Tibial nerve (tissue), 4 donors: ENCODE data around the gene TCF4. TPM values are rescaled to one million over a fixed set of nuclear protein-coding genes. Genes with fewer than 3 reads are reported as not detected.

ENCODE experiments used
- DNase-seq, 2 donors: peaks; one replicate each; pipeline ENCODE4 v3.0.0-alpha.2; 2019; ENCODE audit warnings: low spot score in 2 of 2
- H3K27ac ChIP-seq, 4 donors: fragments of 200-600 bp; sonication (generic) in 3 of 4; one replicate each; pipeline ENCODE4 v1.5.1; 2017 to 2019; ENCODE audit warnings: mild to moderate bottlenecking in 1 of 4
- H3K27me3 ChIP-seq, 2 donors: fragments of 200-600 bp; sonication (generic) in 1 of 2; one replicate each; pipeline versions ENCODE4 v1.5.1 to v1.6.0; 2017 to 2019
- H3K36me3 ChIP-seq, 3 donors: fragments of 200-600 bp; sonication (generic); one replicate each; pipeline ENCODE4 v1.5.1; 2018 to 2019
- H3K4me1 ChIP-seq, 4 donors: fragments of 200-600 bp; sonication (generic) in 3 of 4; one replicate each; pipeline ENCODE4 v1.5.1; 2017 to 2019
- H3K4me3 ChIP-seq, 4 donors: fragments of 200-600 bp; sonication (generic) in 3 of 4; one replicate each; pipeline ENCODE4 v1.5.1; 2017 to 2019; ENCODE audit warnings: mild to moderate bottlenecking in 1 of 4, moderate library complexity in 1 of 4
- H3K9me3 ChIP-seq, 4 donors: fragments of 200-600 bp; sonication (generic) in 3 of 4; one replicate each; pipeline ENCODE4 v1.5.1; 2017 to 2019
- CTCF ChIP-seq, 5 experiments: fragments of 200-600 bp in 3 of 5; fragments of 450-650 bp in 2 of 5; sonication (generic) in 3 of 5; IDR thresholded peaks; one replicate each; pipeline ENCODE4 v1.5.1; 2016 to 2019; ENCODE audit warnings: antibody characterized with exemption in 5 of 5, mild to moderate bottlenecking in 3 of 5, moderate library complexity in 2 of 5
- EP300 ChIP-seq, 2 donors: sonication (generic); formaldehyde crosslinking; IDR thresholded peaks; one replicate each; pipeline ENCODE4 v1.6.1; 2017; ENCODE audit warnings: antibody characterized with exemption in 2 of 2, mild to moderate bottlenecking in 1 of 2
- POLR2A ChIP-seq, 2 donors: fragments of 450-650 bp; IDR thresholded peaks; one replicate each; pipeline ENCODE4 v1.6.1; 2017; ENCODE audit warnings: antibody characterized with exemption in 2 of 2, mild to moderate bottlenecking in 2 of 2, moderate library complexity in 2 of 2
- WGBS, 2 donors: methylation state at CpG; one replicate each; pipeline ENCODE4 v1.1.5; 2018; 5-methylcytosine and 5-hydroxymethylcytosine counted together
- total RNA-seq, 4 donors: library from RNA; depleted of rRNA; stranded (reverse); fragments of >200 nt; gene quantifications; one replicate each; pipeline ENCODE4 v1.1.0, GENCODE V29; 2016

The TCF4 gene
- total RNA-seq, 4 donors from 2014 or later, result 100 to 157 (median 114) TPM

DNA sequence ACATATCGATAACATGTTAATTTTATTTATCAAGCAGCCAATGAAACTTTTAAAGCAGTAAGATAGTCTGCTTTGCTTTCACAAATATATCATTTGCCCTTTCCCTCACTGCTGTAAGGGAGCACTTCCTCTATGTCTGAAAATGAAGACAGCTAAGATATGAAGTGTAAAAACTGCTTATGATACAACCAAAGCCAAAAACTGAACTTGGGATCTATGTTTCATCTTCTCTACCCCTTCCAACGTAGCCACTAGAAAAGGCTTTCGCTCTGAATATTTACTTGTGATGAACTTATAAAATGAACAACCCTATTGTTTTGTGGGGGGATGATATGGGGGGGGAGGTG, 140.3 kb downstream of the TCF4 start:
- TF ChIP-seq POLR2A (IDR thresholded peaks at IDR 0.05) (no peak), CTCF (IDR thresholded peaks at IDR 0.05) (no peak), EP300 (IDR thresholded peaks at IDR 0.05) (no peak)
- H3K27ac ChIP-seq, result no peak overlapping the region

DNA sequence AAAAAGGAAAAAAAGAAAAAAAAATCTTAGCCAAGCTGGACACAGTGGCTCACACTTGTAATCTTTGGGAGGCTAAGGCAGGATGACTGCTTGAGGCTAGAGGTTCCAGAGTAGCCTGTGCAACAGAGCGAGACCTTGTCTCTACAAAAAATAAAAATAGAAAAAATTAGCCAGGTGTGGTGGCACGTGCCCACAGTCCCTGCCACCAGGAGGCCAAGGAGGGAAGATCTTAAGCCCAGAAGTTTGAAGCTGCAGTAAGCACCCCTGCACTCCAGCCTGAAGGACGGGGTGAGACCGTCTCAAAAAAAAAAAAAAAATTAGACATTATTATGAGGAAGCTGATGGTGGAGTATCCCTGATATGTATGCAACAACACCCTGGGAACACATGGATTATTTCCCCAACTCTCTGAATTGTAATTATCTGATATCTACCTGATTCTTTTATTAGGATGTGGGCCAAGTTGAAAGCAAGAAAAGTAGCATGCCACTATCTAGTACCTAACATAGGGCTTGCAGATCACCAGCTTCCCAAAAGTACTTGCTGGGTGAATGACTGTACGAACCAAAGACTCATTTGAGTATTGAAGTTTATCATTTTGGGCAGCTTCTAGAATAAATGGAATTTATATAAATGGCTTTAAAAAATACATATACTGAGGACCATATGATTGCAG, 140.9 kb downstream of the TCF4 start:
- 88 to 94% methylated on average over 5 of the region's 5 CpGs for WGBS, 2 donors
- Histone ChIP-seq H3K4me3 (no peak overlapping the region), H3K4me1 (no peaks in the 10 kb centered on the region), H3K36me3 (no peaks in the 10 kb centered on the region), H3K27ac (no peak overlapping the region), H3K27me3 (no peaks in the 10 kb centered on the region), H3K9me3 (peaks cover 0 to 7% (median 0%) of the 10 kb centered on the region in 4 donors)
- no peak for DNase-seq
- TF ChIP-seq POLR2A (IDR thresholded peaks at IDR 0.05) (no peak), CTCF (IDR thresholded peaks at IDR 0.05) (no peak)

More for the DNA sequence above, 140.3 kb downstream of the TCF4 start:
- no peak for DNase-seq
- WGBS, 2 donors, result 77 to 86% methylated on average over 3 of the region's 3 CpGs
- Histone ChIP-seq H3K27me3 (no peaks in the 10 kb centered on the region), H3K36me3 (no peaks in the 10 kb centered on the region), H3K4me1 (no peaks in the 10 kb centered on the region), H3K4me3 (no peak overlapping the region), H3K9me3 (peaks cover 0 to 7% (median 0%) of the 10 kb centered on the region in 4 donors)

DNA sequence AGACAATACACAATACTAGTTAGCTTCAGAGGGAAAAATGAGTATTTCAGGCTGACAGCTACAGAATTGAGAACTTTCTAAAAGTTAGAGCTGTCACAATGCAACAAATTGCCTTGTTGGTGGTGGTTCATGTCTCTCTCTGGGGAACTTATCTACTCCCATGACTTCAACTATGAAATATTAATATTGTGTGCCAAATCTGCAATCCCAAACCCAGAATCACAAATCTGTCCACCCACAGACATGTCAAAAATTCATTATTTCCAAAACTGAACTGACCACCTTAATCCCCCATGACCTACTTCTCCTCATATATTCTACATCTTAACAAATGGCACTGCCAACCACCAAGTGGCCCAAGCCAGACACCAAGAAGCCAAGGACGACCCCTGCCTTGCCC, 143.5 kb downstream of the TCF4 start:
- WGBS, 2 donors, result 89 to 100% methylated on average over 1 of the region's 1 CpG
- Histone ChIP-seq H3K4me1 (no peaks in the 10 kb centered on the region), H3K9me3 (peaks cover 0 to 7% (median 0%) of the 10 kb centered on the region in 4 donors), H3K4me3 (no peak overlapping the region), H3K36me3 (no peaks in the 10 kb centered on the region), H3K27ac (no peak overlapping the region), H3K27me3 (no peaks in the 10 kb centered on the region)
- TF ChIP-seq EP300 (IDR thresholded peaks at IDR 0.05) (no peak), POLR2A (IDR thresholded peaks at IDR 0.05) (no peak), CTCF (IDR thresholded peaks at IDR 0.05) (no peak)
- no peak for DNase-seq

GRCh38 chr18:55443776-55444175, 144.2 kb downstream of the TCF4 start:
- no peak overlapping the region for H3K27ac ChIP-seq
- no peak overlapping the region for H3K4me3 ChIP-seq
- H3K9me3 ChIP-seq, result peaks cover 0 to 7% (median 0%) of the 10 kb centered on the region in 4 donors
- H3K27me3 ChIP-seq, result no peaks in the 10 kb centered on the region
- H3K4me1 ChIP-seq, result no peaks in the 10 kb centered on the region
- no peak for DNase-seq
- no peak for TF ChIP-seq POLR2A (IDR thresholded peaks at IDR 0.05)
- TF ChIP-seq EP300 (IDR thresholded peaks at IDR 0.05), result no peak
- no peak for TF ChIP-seq CTCF (IDR thresholded peaks at IDR 0.05)
- whole genome bisulfite sequencing, 2 donors, result 88 to 97% methylated on average over 3 of the region's 3 CpGs
- no peaks in the 10 kb centered on the region for H3K36me3 ChIP-seq

- no peak for TF ChIP-seq CTCF (IDR thresholded peaks at IDR 0.05)
- H3K9me3 ChIP-seq, result peaks cover 0 to 7% (median 0%) of the 10 kb centered on the region in 4 donors
- no peak overlapping the region for H3K27ac ChIP-seq
- DNase-seq, result no peak
- no peaks in the 10 kb centered on the region for H3K36me3 ChIP-seq
- no peak overlapping the region for H3K4me3 ChIP-seq
- no peaks in the 10 kb centered on the region for H3K4me1 ChIP-seq
- H3K27me3 ChIP-seq, result no peaks in the 10 kb centered on the region
- 88 to 92% methylated on average over 4 of the region's 4 CpGs for WGBS, 2 donors
These were observed 145.4 kb downstream of the TCF4 start for GRCh38 chr18:55442561-55442960.
